GM19193 (cell line): ENCODE results near the gene CNTN2.

Experiments
- POLR2A ChIP-seq: IDR thresholded peaks from 4 replicates; pipeline ENCODE4 v1.6.1; 2011; ENCODE audit not compliant: insufficient read depth, insufficient read length; ENCODE audit errors: extremely low read depth

The CNTN2 gene

GRCh38 chr1:205109269-205109668 is 66.3 kb downstream of the CNTN2 start:
- TF ChIP-seq POLR2A: no peak

DNA sequence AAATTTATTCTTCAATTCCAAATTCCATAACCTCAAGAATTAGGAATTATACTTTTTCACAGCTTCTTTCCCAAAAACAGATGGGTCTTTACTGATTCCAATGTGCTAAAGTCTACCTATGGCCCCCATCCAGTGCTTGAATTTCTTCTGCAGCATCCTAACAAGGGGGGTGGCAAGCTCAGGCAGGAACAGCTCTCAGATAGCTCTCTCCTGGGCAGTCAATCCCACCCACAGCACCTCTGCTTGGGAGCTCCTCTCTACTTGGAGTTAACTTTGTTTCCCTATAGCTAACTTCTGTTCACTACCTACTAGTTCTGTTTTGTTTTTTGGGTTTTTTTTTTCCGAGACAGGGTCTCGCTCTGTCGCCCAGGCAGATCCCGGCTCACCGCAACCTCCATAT is 66.7 kb downstream of the CNTN2 start:
- no peak for TF ChIP-seq POLR2A

DNA sequence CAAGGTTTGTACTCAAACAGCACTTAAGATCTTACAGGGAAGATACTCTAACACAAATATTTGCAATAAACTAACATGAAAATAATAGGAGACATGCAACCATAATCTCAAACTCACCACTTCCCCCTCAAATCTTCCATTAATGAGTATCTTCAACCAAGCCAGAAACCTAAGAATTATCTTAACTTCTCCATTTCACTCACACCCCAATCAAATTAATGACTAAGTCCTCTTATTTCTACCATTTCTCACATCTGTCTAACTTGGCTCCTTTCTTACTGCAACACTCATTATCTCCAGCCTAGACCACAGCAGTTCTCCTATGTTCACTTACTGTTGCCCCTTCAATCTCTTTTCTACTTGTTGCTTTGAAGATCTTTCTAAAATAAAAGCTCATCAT is 68.3 kb downstream of the CNTN2 start:
- TF ChIP-seq POLR2A: no peak

GRCh38 chr1:205118752-205119151 is 75.7 kb downstream of the CNTN2 start:
- TF ChIP-seq POLR2A: no peak

- peak; percentile 98 for TF ChIP-seq POLR2A
Measured at GRCh38 chr1:205121660-205122488, 78.9 kb downstream of the CNTN2 start, which contains the start of gene RBBP5. Gene RBBP5, minus strand, starts transcription at chr1:205121978. Its CDS starts 105 bp downstream, at chr1:205121873.

GRCh38 chr1:205122489-205122882 is 79.5 kb downstream of the CNTN2 start:
- no peak for TF ChIP-seq POLR2A

GRCh38 chr1:205124726-205125125 is 81.7 kb downstream of the CNTN2 start:
- no peak for TF ChIP-seq POLR2A

- no peak for TF ChIP-seq POLR2A
Measured at GRCh38 chr1:205127646-205128045, 84.6 kb downstream of the CNTN2 start.
